ENCODE measurements around the gene RNF112.
"Not testable (repeated sequence)": the region's sequence is repeated elsewhere in the genome, so short reads cannot be mapped to it uniquely, and the experiment has no call there.

The RNF112 gene

DNA sequence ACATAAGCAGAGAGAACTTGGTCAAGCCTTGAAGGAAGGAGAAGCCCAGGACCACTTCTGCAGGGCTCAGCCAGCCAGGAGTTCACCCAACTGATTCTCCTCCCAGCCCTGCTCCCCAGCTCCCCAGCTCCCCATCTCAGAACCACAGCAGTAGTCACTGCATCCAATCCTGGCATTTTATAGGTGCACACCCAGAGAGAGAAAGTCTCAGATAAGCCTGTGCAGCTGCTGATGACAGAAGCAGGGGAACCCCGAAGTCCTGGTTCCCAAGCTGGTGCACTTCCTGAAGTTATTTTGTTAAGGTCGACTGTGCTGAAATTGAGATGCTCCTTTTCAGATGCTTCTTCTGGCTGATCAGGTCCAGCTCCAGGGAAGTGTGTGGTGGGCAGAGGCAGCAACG, 6.6 kb downstream of the RNF112 start:
- WGBS: 90% methylated on average over 3 of the region's 3 CpGs
- Histone ChIP-seq H3K27me3 (ENCODE audit: insufficient read depth, low read length) (no peaks in the 10 kb centered on the region), H3K4me3 (ENCODE audit: low read length) (no peak overlapping the region), H3K36me3 (ENCODE audit: insufficient read depth, low read length) (no peaks in the 10 kb centered on the region), H3K9ac (ENCODE audit: low read depth, low read length) (no peak overlapping the region), H3K27ac (ENCODE audit: low read depth, low read length) (no peak overlapping the region), H3K4me1 (ENCODE audit: insufficient read depth, low read length) (no peaks in the 10 kb centered on the region), H3K9me3 (ENCODE audit: insufficient read depth, low read depth, low read length) (no peaks in the 10 kb centered on the region)

DNA sequence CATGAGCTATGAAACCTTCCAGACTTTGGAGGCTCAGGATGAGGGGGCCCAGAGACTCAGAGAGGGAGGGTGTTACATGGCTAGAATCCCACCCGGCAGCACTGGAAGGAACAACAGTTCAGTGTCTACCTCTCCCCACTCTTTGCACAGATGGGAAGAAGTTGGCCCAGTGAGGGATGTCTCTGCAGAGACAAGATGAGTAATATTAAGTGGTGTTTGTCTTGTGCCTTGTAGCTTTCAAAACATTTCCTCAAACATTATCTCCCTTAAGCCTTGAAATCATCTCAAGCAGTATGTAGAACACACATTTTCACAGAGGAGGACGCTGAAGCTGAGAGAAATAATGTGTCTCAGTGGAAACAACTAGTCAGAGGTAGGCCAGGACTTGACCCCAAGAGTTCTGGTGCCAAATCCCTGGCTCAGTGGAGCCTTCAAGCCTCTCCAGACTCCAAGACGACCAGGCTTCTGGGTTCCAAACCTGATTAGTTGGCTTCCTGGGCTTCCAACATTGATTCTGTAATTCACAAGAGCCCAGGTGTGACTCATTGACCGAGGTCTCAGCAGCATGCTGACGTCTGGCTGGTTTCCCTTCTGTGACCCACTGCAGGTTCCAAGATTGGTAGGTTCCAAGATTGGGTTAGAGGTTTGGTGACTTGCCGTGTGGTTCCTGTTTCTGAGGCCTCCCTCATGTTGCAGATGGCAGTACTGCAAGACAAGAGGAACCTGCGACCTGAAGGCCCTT, 7.4 kb downstream of the RNF112 start:
- no peak overlapping the region for H3K9ac ChIP-seq (ENCODE audit: low read depth, low read length)
- no peak overlapping the region for H3K27ac ChIP-seq (ENCODE audit: low read depth, low read length)
- H3K4me1 ChIP-seq (ENCODE audit: insufficient read depth, low read length): no peaks in the 10 kb centered on the region
- H3K27me3 ChIP-seq (ENCODE audit: insufficient read depth, low read length): no peaks in the 10 kb centered on the region
- H3K4me3 ChIP-seq (ENCODE audit: low read length): no peak overlapping the region
- H3K9me3 ChIP-seq (ENCODE audit: insufficient read depth, low read depth, low read length): no peaks in the 10 kb centered on the region
- WGBS: 85% methylated on average over 7 of the region's 7 CpGs
- H3K36me3 ChIP-seq (ENCODE audit: insufficient read depth, low read length): no peaks in the 10 kb centered on the region

DNA sequence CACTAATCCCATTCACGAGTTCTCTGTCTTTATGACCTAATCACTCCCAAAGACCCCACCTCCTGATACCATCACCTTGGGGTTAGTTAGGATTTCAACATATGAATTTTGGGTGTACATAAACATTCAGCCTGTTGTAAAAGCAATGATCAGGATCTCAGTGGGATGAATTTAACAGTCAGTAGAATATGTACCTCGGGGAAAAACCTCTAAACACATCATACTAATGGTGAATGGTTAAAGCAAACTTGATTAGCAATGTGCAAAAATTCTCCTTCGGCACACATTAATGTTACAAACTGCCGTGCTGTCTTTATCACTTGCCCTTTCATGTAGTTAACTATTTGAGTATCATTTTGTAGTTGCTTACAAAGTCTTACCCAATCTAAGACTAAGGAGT, 10.2 kb downstream of the RNF112 start:
- WGBS: 87% methylated on average over 4 of the region's 4 CpGs
- Histone ChIP-seq H3K4me3 (ENCODE audit: low read length) (no peak overlapping the region), H3K4me1 (ENCODE audit: insufficient read depth, low read length) (peaks cover 2% of the 10 kb centered on the region; the same call in 1 of the 2 replicates), H3K36me3 (ENCODE audit: insufficient read depth, low read length) (no peaks in the 10 kb centered on the region), H3K9ac (ENCODE audit: low read depth, low read length) (no peak overlapping the region), H3K27me3 (ENCODE audit: insufficient read depth, low read length) (no peaks in the 10 kb centered on the region), H3K9me3 (ENCODE audit: insufficient read depth, low read depth, low read length) (no peaks in the 10 kb centered on the region), H3K27ac (ENCODE audit: low read depth, low read length) (no peak overlapping the region)

DNA sequence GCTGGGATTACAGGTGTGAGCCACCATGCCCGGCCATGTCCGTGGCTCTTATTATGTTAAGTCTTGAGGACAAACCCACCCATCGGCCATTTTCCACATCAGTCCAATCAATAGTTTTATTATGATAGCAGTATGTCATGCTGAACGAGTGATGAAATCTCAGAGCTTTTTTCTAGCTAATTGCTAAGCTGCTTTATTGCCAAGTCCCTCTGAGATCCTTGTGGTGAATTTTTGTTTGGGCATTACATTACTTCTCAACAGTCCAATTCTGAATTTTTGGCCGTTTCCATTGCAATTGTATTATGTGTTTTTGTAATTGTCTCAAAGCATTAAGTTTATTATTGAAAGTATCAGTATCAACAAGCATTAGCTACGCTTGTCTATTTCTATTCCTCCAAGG, 10.9 kb downstream of the RNF112 start:
- Histone ChIP-seq H3K4me3 (ENCODE audit: low read length) (no peak overlapping the region), H3K27ac (ENCODE audit: low read depth, low read length) (no peak overlapping the region), H3K27me3 (ENCODE audit: insufficient read depth, low read length) (no peaks in the 10 kb centered on the region), H3K4me1 (ENCODE audit: insufficient read depth, low read length) (peaks cover 6% of the 10 kb centered on the region; the same call in 1 of the 2 replicates), H3K9ac (ENCODE audit: low read depth, low read length) (no peak overlapping the region), H3K9me3 (ENCODE audit: insufficient read depth, low read depth, low read length) (no peaks in the 10 kb centered on the region), H3K36me3 (ENCODE audit: insufficient read depth, low read length) (no peaks in the 10 kb centered on the region)
- WGBS: 92% methylated on average over 5 of the region's 6 CpGs

DNA sequence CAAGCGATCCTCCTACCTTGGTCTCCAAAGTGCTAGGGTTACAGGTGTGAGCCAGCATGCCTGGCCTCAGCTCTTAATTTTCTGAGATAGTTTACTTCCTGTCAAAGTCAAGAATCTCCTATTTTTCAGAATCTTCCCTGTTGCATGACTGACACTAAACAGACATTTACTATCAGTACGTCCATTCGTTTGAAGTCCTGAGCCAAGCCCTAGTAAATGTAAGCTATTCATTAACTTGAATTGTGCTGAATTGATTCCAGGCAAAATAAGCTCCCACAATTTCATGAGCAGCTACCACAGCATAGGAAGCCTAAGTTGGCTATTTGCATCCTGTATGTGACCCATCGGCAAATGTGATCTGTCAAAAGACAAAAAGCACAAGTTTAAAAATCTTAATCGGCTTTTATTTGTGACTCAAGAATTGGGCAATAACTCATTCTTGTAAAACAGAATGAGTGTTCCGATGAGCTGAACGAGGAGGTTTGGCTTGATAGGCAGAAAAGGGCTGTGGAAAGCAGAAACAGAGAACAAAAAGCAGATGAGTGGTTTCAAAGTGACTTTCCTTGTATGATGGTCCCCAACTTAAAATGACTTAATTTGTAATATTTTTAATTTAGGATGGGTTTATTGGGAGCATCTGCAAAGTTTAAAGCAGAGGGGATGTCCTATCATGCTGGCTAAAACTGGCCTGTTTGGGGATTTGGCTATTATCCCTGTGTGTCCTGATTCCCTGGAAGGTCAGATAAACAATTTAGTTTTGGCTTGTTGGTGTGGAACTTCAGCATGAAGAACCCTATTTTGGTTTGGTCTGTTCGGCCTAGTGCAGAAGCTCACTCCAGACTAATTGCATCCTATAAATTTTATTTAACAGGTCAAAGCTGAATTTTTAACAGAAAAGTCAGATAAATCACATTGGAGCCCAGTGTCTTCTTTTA, 14.2 kb downstream of the RNF112 start:
- Histone ChIP-seq H3K36me3 (ENCODE audit: insufficient read depth, low read length) (no peaks in the 10 kb centered on the region), H3K4me3 (ENCODE audit: low read length) (no peak overlapping the region), H3K27ac (ENCODE audit: low read depth, low read length) (no peak overlapping the region), H3K27me3 (ENCODE audit: insufficient read depth, low read length) (no peaks in the 10 kb centered on the region), H3K9ac (ENCODE audit: low read depth, low read length) (no peak overlapping the region), H3K4me1 (ENCODE audit: insufficient read depth, low read length) (peaks cover 11% of the 10 kb centered on the region), H3K9me3 (ENCODE audit: insufficient read depth, low read depth, low read length) (no peaks in the 10 kb centered on the region)
- WGBS: 91% methylated on average over 8 of the region's 8 CpGs

DNA sequence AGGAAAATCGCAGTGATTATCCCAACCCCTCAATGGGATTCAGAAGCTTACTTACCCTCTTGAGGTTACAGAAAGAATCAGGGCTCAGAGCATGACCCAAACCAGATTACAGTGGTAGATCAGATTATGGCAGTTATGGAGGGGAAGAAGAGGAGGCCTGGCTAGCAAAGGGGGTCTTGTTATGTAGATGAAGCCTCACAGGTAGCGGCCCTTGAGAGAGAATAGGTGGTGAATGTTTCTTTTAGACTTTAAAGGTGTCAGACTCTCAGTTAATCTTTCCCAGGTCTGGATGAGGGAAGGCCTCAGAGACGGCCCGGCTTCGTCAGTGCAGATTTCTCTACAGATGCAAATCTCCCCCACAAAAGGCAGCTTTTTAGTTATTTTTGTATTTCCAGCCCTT, 15.6 kb downstream of the RNF112 start:
- Histone ChIP-seq H3K9ac (ENCODE audit: low read depth, low read length) (no peak overlapping the region), H3K4me3 (ENCODE audit: low read length) (no peak overlapping the region), H3K27me3 (ENCODE audit: insufficient read depth, low read length) (no peaks in the 10 kb centered on the region), H3K4me1 (ENCODE audit: insufficient read depth, low read length) (peaks cover 13% of the 10 kb centered on the region), H3K9me3 (ENCODE audit: insufficient read depth, low read depth, low read length) (no peaks in the 10 kb centered on the region), H3K27ac (ENCODE audit: low read depth, low read length) (peak overlapping the region; percentile 43; the same call in 1 of the 2 replicates), H3K36me3 (ENCODE audit: insufficient read depth, low read length) (no peaks in the 10 kb centered on the region)
- WGBS: 39% methylated on average over 5 of the region's 5 CpGs

DNA sequence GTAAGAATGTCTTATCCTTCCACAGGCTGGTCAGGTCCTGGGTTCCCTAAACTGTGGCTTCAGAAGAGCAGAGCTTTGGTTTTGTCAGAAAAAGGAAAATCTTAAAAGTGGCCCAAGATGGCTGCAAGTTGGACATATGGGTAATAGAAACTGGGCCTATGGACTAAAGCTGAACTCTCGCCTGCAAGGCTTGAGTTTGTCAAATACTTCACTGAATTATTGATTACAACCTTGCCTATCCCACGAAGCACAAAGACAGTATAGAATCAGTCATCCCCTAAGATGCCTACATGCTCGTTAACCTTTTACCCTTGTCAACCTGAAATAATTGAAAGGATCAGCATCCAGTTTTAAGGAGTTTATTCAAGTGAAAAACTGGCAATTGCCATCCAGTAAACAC, 20.7 kb downstream of the RNF112 start:
- no peak overlapping the region for H3K4me3 ChIP-seq (ENCODE audit: low read length)
- 87% methylated on average over 3 of the region's 3 CpGs for WGBS

DNA sequence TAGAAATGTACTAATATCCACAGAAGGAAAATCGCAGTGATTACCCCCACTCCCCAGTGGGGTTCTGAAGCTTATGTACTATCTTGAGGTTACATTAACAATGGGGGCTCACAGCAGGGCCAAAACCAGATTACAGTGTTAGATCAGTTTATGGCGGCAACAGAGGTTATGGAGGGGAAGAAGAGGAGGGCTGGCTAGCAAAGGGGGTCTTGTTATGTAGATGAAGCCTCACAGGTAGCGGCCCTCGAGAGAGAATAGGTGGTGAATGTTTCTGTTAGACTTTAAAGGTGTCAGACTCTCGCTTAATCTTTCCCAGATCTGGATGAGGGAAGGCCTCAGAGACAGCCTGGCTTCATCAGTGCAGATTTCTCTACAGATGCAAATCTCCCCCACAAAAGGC, 22.2 kb downstream of the RNF112 start:
- H3K9ac ChIP-seq (ENCODE audit: low read depth, low read length): no peak overlapping the region
- peak overlapping the region; percentile 47; the same call in 1 of the 2 replicates for H3K27ac ChIP-seq (ENCODE audit: low read depth, low read length)
- no peak overlapping the region for H3K4me3 ChIP-seq (ENCODE audit: low read length)
- H3K27me3 ChIP-seq (ENCODE audit: insufficient read depth, low read length): no peaks in the 10 kb centered on the region
- H3K36me3 ChIP-seq (ENCODE audit: insufficient read depth, low read length): no peaks in the 10 kb centered on the region
- H3K9me3 ChIP-seq (ENCODE audit: insufficient read depth, low read depth, low read length): no peaks in the 10 kb centered on the region
- H3K4me1 ChIP-seq (ENCODE audit: insufficient read depth, low read length): peaks cover 41% of the 10 kb centered on the region
- 7% methylated on average over 4 of the region's 5 CpGs for WGBS

More for the DNA sequence above, 20.7 kb downstream of the RNF112 start:
- peaks cover 35% of the 10 kb centered on the region for H3K4me1 ChIP-seq (ENCODE audit: insufficient read depth, low read length)
- no peak overlapping the region for H3K9ac ChIP-seq (ENCODE audit: low read depth, low read length)
- no peaks in the 10 kb centered on the region for H3K36me3 ChIP-seq (ENCODE audit: insufficient read depth, low read length)
- H3K27me3 ChIP-seq (ENCODE audit: insufficient read depth, low read length): no peaks in the 10 kb centered on the region
- H3K27ac ChIP-seq (ENCODE audit: low read depth, low read length): no peak overlapping the region
- H3K9me3 ChIP-seq (ENCODE audit: insufficient read depth, low read depth, low read length): no peaks in the 10 kb centered on the region

DNA sequence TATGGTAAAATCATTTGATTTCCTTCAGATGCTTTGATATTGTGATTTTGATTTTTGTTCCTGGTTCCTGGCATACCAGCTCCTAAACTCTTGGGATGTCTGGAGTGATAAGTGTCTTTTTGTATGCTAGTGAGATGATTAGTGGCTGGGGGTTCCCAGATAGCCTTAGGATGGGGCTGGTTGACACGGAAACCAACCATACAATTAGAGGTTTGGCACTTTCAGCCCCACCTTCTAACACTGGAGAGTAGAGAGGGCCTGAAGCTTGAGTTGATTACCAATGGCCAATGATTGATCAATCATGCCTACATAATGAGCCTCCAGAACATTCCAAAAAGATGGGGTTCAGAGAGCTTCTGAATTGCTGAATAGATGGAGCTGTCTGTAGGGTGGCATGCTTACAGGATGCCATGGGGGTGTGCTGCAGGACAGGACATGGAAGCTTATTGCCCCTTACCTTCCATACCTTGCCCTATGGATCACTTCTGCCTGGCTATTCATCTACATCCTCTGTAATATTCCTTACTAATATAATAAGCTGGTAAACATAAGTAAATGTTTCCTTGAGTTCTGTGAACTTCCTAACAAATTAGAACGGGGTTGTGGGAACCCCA, 22.8 kb downstream of the RNF112 start:
- Histone ChIP-seq H3K36me3 (ENCODE audit: insufficient read depth, low read length) (no peaks in the 10 kb centered on the region), H3K27ac (ENCODE audit: low read depth, low read length) (peak overlapping the region; percentile 36; the same call in 1 of the 2 replicates), H3K4me3 (ENCODE audit: low read length) (no peak overlapping the region), H3K9me3 (ENCODE audit: insufficient read depth, low read depth, low read length) (no peaks in the 10 kb centered on the region), H3K9ac (ENCODE audit: low read depth, low read length) (no peak overlapping the region), H3K27me3 (ENCODE audit: insufficient read depth, low read length) (no peaks in the 10 kb centered on the region), H3K4me1 (ENCODE audit: insufficient read depth, low read length) (peaks cover 41% of the 10 kb centered on the region)
- WGBS: 77% methylated on average over 1 of the region's 2 CpGs

DNA sequence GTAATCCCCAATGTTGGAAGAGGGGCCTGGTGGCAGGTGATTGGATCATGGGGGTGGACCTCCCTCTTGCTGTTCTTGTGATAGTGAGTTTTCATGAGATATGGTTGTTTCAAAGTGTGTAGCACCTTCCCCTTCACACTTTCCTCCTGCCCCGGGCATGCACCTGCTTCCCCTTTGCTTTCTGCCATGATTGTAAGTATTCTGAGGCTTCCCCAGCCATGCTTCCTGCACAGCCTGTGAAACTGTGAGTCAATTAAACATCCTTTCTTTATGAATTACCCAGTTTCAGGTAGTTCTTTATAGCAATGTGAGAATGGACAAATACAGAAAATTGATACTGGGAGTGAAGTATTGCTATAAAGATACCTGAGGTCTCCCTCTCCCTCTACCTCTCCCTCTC, 29.4 kb downstream of the RNF112 start:
- H3K27ac ChIP-seq (ENCODE audit: low read depth, low read length): no peak overlapping the region
- H3K36me3 ChIP-seq (ENCODE audit: insufficient read depth, low read length): no peaks in the 10 kb centered on the region
- peaks cover 28% of the 10 kb centered on the region for H3K9me3 ChIP-seq (ENCODE audit: insufficient read depth, low read depth, low read length)
- H3K4me1 ChIP-seq (ENCODE audit: insufficient read depth, low read length): peaks cover 12% of the 10 kb centered on the region
- H3K27me3 ChIP-seq (ENCODE audit: insufficient read depth, low read length): no peaks in the 10 kb centered on the region
- no peak overlapping the region for H3K9ac ChIP-seq (ENCODE audit: low read depth, low read length)
- 83% methylated on average over 1 of the region's 1 CpG for WGBS
- no peak overlapping the region for H3K4me3 ChIP-seq (ENCODE audit: low read length)

DNA sequence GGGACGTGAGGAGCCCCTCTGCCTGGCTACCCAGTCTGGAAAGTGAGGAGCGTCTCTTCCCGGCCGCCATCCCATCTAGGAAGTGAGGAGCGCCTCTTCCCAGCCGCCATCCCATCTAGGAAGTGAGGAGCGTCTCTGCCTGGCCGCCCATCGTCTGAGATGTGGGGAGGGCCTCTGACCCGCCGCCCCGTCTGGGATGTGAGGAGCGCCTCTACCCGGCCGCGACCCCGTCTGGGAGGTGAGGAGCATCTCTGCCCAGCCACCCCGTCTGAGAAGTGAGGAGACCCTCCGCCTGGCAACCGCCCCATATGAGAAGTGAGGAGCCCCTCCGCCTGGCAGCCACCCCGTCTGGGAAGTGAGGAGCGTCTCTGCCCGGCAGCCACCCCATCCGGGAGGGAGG, 30.3 kb downstream of the RNF112 start:
- H3K9ac ChIP-seq (ENCODE audit: low read depth, low read length); H3K36me3 ChIP-seq (ENCODE audit: insufficient read depth, low read length); H3K27me3 ChIP-seq (ENCODE audit: insufficient read depth, low read length); H3K4me3 ChIP-seq (ENCODE audit: low read length); H3K27ac ChIP-seq (ENCODE audit: low read depth, low read length); H3K4me1 ChIP-seq (ENCODE audit: insufficient read depth, low read length): not testable (repeated sequence)
- peaks cover 30% of the 10 kb centered on the region for H3K9me3 ChIP-seq (ENCODE audit: insufficient read depth, low read depth, low read length)
- 98% methylated on average over 19 of the region's 25 CpGs for WGBS
